SU-DHL-6 (cell line): ENCODE measurements around the gene PTGR3.

Source experiments
- H2AFZ ChIP-seq: fragments of 200-600 bp; sonication (generic); 2 replicates; pipeline ENCODE4 v1.6.1; 2014; ENCODE audit warnings: low read depth, mild to moderate bottlenecking, moderate library complexity, mixed read lengths, antibody characterized with exemption, low read length; ENCODE audit not compliant: severe bottlenecking
- H3F3A ChIP-seq: fragments of 200-600 bp; shearing (Covaris generic); 2 replicates; pipeline ENCODE4 v1.6.0; 2016; ENCODE audit warnings: antibody characterized with exemption, mild to moderate bottlenecking; ENCODE audit not compliant: insufficient read depth
- H3K27ac ChIP-seq: fragments of 200-600 bp; sonication (generic); 2 replicates; pipeline ENCODE4 v1.5.1; 2016; ENCODE audit warnings: low read depth, mild to moderate bottlenecking, low read length, moderate library complexity, mixed read lengths
- H3K27me3 ChIP-seq: fragments of 200-600 bp; sonication (generic), shearing (Covaris generic); 2 replicates; pipeline ENCODE4 v1.6.0; 2014; ENCODE audit warnings: mild to moderate bottlenecking, low read length
- H3K36me3 ChIP-seq: fragments of 200-600 bp; sonication (generic); 2 replicates; pipeline ENCODE4 v1.6.1; 2014; ENCODE audit warnings: mild to moderate bottlenecking, low read length, mixed read lengths
- H3K4me2 ChIP-seq: fragments of 300-600, 200-600 bp; shearing (Covaris generic), sonication (generic); 2 replicates; pipeline ENCODE4 v1.6.0; 2014; ENCODE audit warnings: low read length, low read depth, mild to moderate bottlenecking; ENCODE audit not compliant: poor library complexity, severe bottlenecking
- H3K4me3 ChIP-seq: fragments of 200-600 bp; sonication (generic); 2 replicates; pipeline ENCODE4 v1.5.1; 2014; ENCODE audit warnings: antibody characterized with exemption, low read length, mild to moderate bottlenecking, mixed read lengths; ENCODE audit not compliant: insufficient read depth, poor library complexity, severe bottlenecking
- H3K79me2 ChIP-seq: fragments of 200-600 bp; sonication (generic); 2 replicates; pipeline ENCODE4 v1.6.1; 2014; ENCODE audit warnings: mild to moderate bottlenecking, low read length, moderate library complexity; ENCODE audit not compliant: insufficient read depth
- H3K9ac ChIP-seq: fragments of 200-600 bp; sonication (generic); 2 replicates; pipeline ENCODE4 v1.7.0; 2014; ENCODE audit warnings: mild to moderate bottlenecking, low read length
- H3K9me2 ChIP-seq: fragments of 200-600 bp; sonication (generic); replicated peaks from 2 replicates; pipeline ENCODE4 v1.6.1; 2014; ENCODE audit warnings: low read length; ENCODE audit not compliant: insufficient read depth
- H3K9me3 ChIP-seq: fragments of 200-600 bp; sonication (generic); 2 replicates; pipeline ENCODE4 v1.6.1; 2014; ENCODE audit warnings: low read length, mixed read lengths; ENCODE audit not compliant: insufficient read depth
- H4K20me1 ChIP-seq: fragments of 200-600 bp; sonication (generic); 2 replicates; pipeline ENCODE4 v1.6.1; 2014; ENCODE audit warnings: low read depth, mild to moderate bottlenecking, antibody characterized with exemption, low read length, moderate library complexity, mixed read lengths
- EZH2phosphoT487 ChIP-seq: fragments of 200-600 bp; sonication (generic), shearing (Covaris generic); conservative IDR thresholded peaks from 2 replicates; pipeline ENCODE4 v1.6.1; 2018; ENCODE audit warnings: mild to moderate bottlenecking, antibody characterized with exemption, low read length, moderate library complexity, mixed read lengths
- TF ChIP-seq, protein P1 (sequence below): fragments of 200-600 bp; sonication (generic); IDR thresholded peaks from one replicate; pipeline ENCODE4 v1.5.1; 2017; ENCODE audit warnings: antibody characterized with exemption, mild to moderate bottlenecking, low read length, moderate library complexity; ENCODE audit not compliant: insufficient read depth, poor library complexity, severe bottlenecking

The PTGR3 gene

DNA sequence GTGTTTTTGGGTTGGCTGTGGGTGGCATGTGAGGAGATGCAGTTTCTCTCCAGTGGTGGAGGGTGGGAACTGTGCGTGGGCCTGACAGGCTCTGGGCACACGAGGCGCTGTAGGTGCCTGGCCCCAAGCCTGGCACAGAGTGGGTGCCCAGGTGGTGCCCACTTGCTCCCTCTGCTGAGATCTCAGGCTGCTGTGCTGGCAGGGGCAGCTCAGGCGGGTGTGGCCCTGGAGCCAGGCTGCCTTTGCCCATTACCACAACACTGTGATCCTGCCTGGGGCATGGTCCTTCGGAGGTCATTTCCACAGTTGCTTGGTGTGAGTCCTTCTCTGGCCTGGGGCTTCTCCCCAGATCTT lies 22.1 kb upstream of the PTGR3 start:
- H3K27me3 ChIP-seq, result no peaks in the 10 kb centered on the region
- H3K4me3 ChIP-seq, result no peak overlapping the region
- H3K4me2 ChIP-seq, result no peak overlapping the region
- H4K20me1 ChIP-seq, result peaks cover 3% of the 10 kb centered on the region
- no peak overlapping the region for H2AFZ ChIP-seq
- no peaks in the 10 kb centered on the region for H3K79me2 ChIP-seq
- no peaks in the 10 kb centered on the region for H3K9me2 ChIP-seq
- no peaks in the 10 kb centered on the region for H3K36me3 ChIP-seq
- TF ChIP-seq EZH2phosphoT487, result no peak
- TF ChIP-seq, protein P1, sequence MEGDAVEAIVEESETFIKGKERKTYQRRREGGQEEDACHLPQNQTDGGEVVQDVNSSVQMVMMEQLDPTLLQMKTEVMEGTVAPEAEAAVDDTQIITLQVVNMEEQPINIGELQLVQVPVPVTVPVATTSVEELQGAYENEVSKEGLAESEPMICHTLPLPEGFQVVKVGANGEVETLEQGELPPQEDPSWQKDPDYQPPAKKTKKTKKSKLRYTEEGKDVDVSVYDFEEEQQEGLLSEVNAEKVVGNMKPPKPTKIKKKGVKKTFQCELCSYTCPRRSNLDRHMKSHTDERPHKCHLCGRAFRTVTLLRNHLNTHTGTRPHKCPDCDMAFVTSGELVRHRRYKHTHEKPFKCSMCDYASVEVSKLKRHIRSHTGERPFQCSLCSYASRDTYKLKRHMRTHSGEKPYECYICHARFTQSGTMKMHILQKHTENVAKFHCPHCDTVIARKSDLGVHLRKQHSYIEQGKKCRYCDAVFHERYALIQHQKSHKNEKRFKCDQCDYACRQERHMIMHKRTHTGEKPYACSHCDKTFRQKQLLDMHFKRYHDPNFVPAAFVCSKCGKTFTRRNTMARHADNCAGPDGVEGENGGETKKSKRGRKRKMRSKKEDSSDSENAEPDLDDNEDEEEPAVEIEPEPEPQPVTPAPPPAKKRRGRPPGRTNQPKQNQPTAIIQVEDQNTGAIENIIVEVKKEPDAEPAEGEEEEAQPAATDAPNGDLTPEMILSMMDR, result no peak
- no peak overlapping the region for H3K27ac ChIP-seq
- no peaks in the 10 kb centered on the region for H3K9me3 ChIP-seq
- H3K9ac ChIP-seq, result no peak overlapping the region
- no peaks in the 10 kb centered on the region for H3F3A ChIP-seq

DNA sequence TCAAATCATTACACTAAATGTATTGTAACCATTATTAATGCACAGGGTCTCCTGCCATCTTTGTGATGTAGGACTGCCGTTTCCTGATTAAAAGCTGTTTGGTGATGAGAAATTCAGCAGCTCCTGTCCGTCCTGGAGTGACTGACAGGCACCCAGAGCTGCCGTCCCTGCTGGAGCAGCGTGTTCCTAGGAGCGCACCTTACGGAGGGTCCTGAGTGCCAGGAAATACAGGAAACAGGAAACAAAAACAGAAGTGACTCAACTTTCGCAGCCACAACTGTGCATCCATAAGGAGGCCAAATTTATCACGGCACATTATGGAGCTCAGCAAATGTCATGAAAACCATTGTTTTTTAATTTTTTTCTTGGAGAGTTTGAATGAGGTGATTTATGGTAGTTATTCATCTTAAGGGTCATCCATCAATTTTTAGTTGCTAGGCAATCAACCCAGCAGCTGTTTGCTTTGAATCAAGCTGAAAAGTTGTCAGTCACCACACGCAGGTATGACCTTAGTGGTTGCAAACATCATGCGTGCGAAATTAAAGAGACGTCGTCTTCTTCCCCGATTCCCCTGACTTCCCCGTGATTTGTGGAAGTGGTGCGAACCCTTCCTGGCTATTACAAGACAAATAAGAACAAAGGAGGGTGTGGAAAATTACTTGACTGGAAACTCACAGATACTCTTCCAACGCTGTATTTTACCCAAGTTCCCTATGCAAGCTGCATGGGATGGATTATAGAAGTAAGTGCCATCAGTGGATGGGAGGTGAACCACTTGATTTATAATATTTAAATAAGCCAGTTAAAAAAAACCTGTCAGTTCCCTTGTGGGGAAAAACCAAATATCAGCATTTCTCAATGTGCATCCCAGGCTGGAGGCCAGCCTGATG lies 21.5 kb upstream of the PTGR3 start:
- H3F3A ChIP-seq, result no peaks in the 10 kb centered on the region
- TF ChIP-seq, protein P1, result no peak
- no peak for TF ChIP-seq EZH2phosphoT487
- no peaks in the 10 kb centered on the region for H3K9me2 ChIP-seq

DNA sequence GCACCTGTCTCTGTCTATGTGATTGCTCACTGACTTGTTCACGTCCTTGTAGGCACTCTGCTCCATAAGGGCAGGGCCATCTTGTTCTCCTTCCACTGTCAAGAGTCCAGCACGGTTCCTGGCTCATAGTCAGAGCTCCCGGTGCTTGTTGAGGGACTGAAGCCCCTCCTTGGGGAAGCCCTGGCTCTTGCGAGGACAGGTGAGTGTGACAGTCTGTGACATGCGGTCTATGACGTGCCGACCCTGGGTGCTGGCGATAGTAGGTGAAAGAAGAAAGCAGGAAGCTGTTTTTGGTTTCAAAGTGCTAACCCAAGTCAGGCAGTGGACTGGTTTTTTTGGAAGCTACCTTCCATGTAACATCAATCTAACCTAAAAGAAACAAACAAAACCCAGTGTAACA lies 20.5 kb upstream of the PTGR3 start:
- no peak overlapping the region for H3K9ac ChIP-seq
- H3F3A ChIP-seq, result no peaks in the 10 kb centered on the region
- H3K79me2 ChIP-seq, result no peaks in the 10 kb centered on the region
- H3K27me3 ChIP-seq, result no peaks in the 10 kb centered on the region
- H3K9me3 ChIP-seq, result no peaks in the 10 kb centered on the region
- no peak for TF ChIP-seq EZH2phosphoT487
- TF ChIP-seq, protein P1, result no peak
- H2AFZ ChIP-seq, result no peak overlapping the region
- H3K36me3 ChIP-seq, result no peaks in the 10 kb centered on the region
- no peaks in the 10 kb centered on the region for H3K9me2 ChIP-seq
- H3K27ac ChIP-seq, result no peak overlapping the region
- H3K4me2 ChIP-seq, result no peak overlapping the region
- H4K20me1 ChIP-seq, result peaks cover 7% of the 10 kb centered on the region
- H3K4me3 ChIP-seq, result no peak overlapping the region

More for the DNA sequence above, 21.5 kb upstream of the PTGR3 start:
- Histone ChIP-seq H3K4me3 (no peak overlapping the region), H3K9ac (no peak overlapping the region), H2AFZ (no peak overlapping the region), H3K36me3 (no peaks in the 10 kb centered on the region), H3K79me2 (no peaks in the 10 kb centered on the region), H3K27ac (no peak overlapping the region), H3K4me2 (no peak overlapping the region), H3K27me3 (no peaks in the 10 kb centered on the region), H3K9me3 (no peaks in the 10 kb centered on the region), H4K20me1 (peaks cover 6% of the 10 kb centered on the region)
